Hepatocyte (in vitro differentiated cells): ENCODE measurements around the gene AMIGO1. TPM values are rescaled to one million over a fixed set of nuclear protein-coding genes. Genes with fewer than 3 reads are reported as not detected.

Experiments used
- DNase-seq: peaks from one replicate; pipeline ENCODE4 v3.0.0-alpha.2; 2016; ENCODE audit warnings: low spot score
- H2AFZ ChIP-seq: fragments of 200-600 bp; sonication (generic); 2 replicates; pipeline ENCODE4 v1.6.0; 2016; ENCODE audit warnings: antibody characterized with exemption, mild to moderate bottlenecking
- H3K27ac ChIP-seq: fragments of 200-600 bp; sonication (generic); 2 replicates; pipeline ENCODE4 v1.5.1; 2016; ENCODE audit warnings: mild to moderate bottlenecking
- H3K27me3 ChIP-seq: fragments of 200-600 bp; sonication (generic); 2 replicates; pipeline ENCODE4 v1.6.1; 2016
- H3K36me3 ChIP-seq: fragments of 200-600 bp; sonication (generic); replicated peaks from 2 replicates; pipeline ENCODE4 v1.5.1; 2016; ENCODE audit warnings: low read depth; ENCODE audit not compliant: insufficient read depth
- H3K4me1 ChIP-seq: fragments of 200-600 bp; sonication (generic); 2 replicates; pipeline ENCODE4 v1.5.1; 2016; ENCODE audit warnings: mild to moderate bottlenecking, moderate library complexity; ENCODE audit not compliant: insufficient read depth
- H3K4me2 ChIP-seq: fragments of 200-600 bp; sonication (generic); 2 replicates; pipeline ENCODE4 v1.6.0; 2016
- H3K4me3 ChIP-seq: fragments of 200-600 bp; sonication (generic); 2 replicates; pipeline ENCODE4 v1.5.1; 2016; ENCODE audit warnings: mild to moderate bottlenecking
- H3K79me2 ChIP-seq: fragments of 200-600 bp; sonication (generic); 2 replicates; pipeline ENCODE4 v1.6.0; 2017; ENCODE audit warnings: mild to moderate bottlenecking
- H3K9me2 ChIP-seq: fragments of 200-600 bp; sonication (generic); replicated peaks from 2 replicates; pipeline ENCODE4 v1.6.0; 2017; ENCODE audit warnings: mild to moderate bottlenecking; ENCODE audit not compliant: insufficient read depth
- H3K9me3 ChIP-seq: fragments of 200-600 bp; sonication (generic); 2 replicates; pipeline ENCODE4 v1.5.1; 2016; ENCODE audit warnings: low read depth, mild to moderate bottlenecking
- H4K20me1 ChIP-seq: fragments of 200-600 bp; sonication (generic); 2 replicates; pipeline ENCODE4 v1.6.0; 2016; ENCODE audit warnings: mild to moderate bottlenecking; ENCODE audit not compliant: insufficient read depth, poor library complexity, severe bottlenecking
- EZH2 ChIP-seq: fragments of 200-600 bp; sonication (generic); IDR thresholded peaks from 2 replicates; pipeline ENCODE4 v1.6.1; 2016; ENCODE audit warnings: antibody characterized with exemption, mild to moderate bottlenecking, borderline replicate concordance
- EZH2phosphoT487 ChIP-seq: fragments of 200-600 bp; sonication (generic); IDR thresholded peaks from one replicate; pipeline ENCODE4 v1.6.1; 2018; ENCODE audit warnings: antibody characterized with exemption, mild to moderate bottlenecking, low read depth, moderate library complexity; ENCODE audit not compliant: unreplicated experiment, severe bottlenecking
- WGBS: methylation state at CpG from one replicate; pipeline ENCODE4 v1.1.6; 2016; ENCODE audit warnings: low lambda C conversion rate; ENCODE audit errors: missing lambda C conversion rate; 5-methylcytosine and 5-hydroxymethylcytosine counted together
- polyA plus RNA-seq: library from polyadenylated mRNA; unstranded; fragments of >200 nt; fragmentation: Nextera tagmentation; extraction: Ambion mirVana; gene quantifications from 2 replicates; pipeline ENCODE4 v1.2.1, GENCODE V29; 2016
- total RNA-seq: library from RNA; depleted of rRNA; stranded (reverse); fragments of >200 nt; gene quantifications from 2 replicates; pipeline ENCODE4 v1.2.3, GENCODE V29; 2014
- TF ChIP-seq, protein P1 (sequence below): fragments of 200-600 bp; sonication (generic); IDR thresholded peaks from 2 replicates; pipeline ENCODE4 v1.5.1; 2016; ENCODE audit warnings: antibody characterized with exemption, mild to moderate bottlenecking; ENCODE audit not compliant: poor library complexity

AMIGO1 gene
- total and polyA plus RNA-seq, 2 experiments from 2014 or later: 2.0 to 4.1 TPM

DNA sequence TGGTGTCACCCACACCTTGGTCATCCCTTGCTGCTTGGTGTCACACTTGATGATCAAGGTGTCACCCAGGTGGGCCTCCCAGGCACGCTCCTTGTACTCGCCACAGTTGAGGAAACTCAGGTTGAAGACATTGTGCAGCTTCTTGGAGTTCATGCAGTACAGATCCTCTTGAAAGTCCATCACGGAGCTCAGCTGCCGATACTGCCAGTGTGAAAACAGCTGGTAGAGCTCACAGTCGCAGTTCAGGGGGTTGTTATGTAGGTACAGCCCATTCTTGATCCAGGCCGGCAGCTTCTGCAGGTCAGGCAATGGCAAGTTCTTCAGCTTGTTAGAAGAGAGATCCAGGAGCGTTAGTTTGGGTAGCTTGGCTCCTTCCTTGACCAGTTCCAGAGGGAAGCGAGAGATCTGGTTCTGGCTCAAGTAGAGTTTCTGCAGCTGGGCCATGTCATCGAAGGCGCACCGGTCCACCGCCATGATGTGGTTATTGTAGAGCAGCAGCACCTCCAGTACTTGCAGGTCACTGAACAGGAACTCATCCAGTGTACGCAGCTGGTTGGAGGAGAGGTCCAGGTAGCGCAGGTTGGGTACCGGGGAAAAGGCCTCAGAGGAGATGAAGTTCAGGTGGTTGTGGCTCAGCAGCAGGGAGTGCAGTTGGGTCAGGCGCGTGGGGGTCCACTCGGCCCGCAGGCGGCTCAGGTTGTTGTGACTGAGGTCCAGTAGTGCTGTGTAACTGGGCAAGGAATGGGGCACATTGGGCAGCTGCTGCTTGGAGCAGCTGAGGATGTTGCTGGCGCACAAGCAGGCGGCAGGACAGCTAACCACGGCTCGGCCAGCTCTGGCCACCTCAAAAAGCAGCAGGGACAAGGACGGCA lies 1.3 kb downstream of the AMIGO1 start:
- no peaks in the 10 kb centered on the region for H3K9me3 ChIP-seq
- H3K79me2 ChIP-seq: no peaks in the 10 kb centered on the region
- peak overlapping the region; percentile 97 for H3K4me2 ChIP-seq
- no peaks in the 10 kb centered on the region for H3K36me3 ChIP-seq
- TF ChIP-seq, protein P1, sequence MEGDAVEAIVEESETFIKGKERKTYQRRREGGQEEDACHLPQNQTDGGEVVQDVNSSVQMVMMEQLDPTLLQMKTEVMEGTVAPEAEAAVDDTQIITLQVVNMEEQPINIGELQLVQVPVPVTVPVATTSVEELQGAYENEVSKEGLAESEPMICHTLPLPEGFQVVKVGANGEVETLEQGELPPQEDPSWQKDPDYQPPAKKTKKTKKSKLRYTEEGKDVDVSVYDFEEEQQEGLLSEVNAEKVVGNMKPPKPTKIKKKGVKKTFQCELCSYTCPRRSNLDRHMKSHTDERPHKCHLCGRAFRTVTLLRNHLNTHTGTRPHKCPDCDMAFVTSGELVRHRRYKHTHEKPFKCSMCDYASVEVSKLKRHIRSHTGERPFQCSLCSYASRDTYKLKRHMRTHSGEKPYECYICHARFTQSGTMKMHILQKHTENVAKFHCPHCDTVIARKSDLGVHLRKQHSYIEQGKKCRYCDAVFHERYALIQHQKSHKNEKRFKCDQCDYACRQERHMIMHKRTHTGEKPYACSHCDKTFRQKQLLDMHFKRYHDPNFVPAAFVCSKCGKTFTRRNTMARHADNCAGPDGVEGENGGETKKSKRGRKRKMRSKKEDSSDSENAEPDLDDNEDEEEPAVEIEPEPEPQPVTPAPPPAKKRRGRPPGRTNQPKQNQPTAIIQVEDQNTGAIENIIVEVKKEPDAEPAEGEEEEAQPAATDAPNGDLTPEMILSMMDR: no peak
- TF ChIP-seq EZH2: no peak
- no peak for TF ChIP-seq EZH2phosphoT487
- no peak overlapping the region for H3K4me3 ChIP-seq
- DNase-seq: no peak
- H4K20me1 ChIP-seq: no peaks in the 10 kb centered on the region
- no peaks in the 10 kb centered on the region for H3K9me2 ChIP-seq
- peaks cover 6% of the 10 kb centered on the region for H3K27me3 ChIP-seq
- no peak overlapping the region for H3K27ac ChIP-seq
- peaks cover 4% of the 10 kb centered on the region for H3K4me1 ChIP-seq
- H2AFZ ChIP-seq: no peak overlapping the region
- WGBS: 94% methylated on average over 25 of the region's 25 CpGs

DNA sequence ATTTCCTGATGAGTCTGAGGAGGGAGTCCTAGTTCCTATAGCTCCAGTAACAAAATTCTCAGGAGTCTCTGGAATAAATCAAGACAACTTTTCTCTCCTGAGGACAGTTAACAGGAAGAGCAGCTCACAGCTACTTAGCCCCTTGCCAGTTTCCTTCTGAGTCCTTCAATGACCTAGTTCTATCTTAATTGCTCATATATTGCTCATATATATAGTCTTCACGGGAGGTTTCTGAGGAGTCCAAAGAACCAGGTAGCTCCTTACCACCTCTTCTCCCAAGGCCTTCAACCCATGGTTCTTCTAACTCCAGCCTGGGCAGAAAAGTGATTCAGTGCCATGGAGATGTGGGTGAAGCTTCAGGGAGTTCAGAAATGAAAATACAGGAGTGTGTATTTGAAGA lies 4.6 kb downstream of the AMIGO1 start:
- WGBS: 95% methylated on average over 1 of the region's 1 CpG
- H3K4me2 ChIP-seq: no peak overlapping the region
- no peak overlapping the region for H3K27ac ChIP-seq
- no peaks in the 10 kb centered on the region for H3K79me2 ChIP-seq
- TF ChIP-seq EZH2 (no peak), EZH2phosphoT487 (no peak)
- TF ChIP-seq, protein P1: no peak
- no peaks in the 10 kb centered on the region for H3K27me3 ChIP-seq
- no peaks in the 10 kb centered on the region for H4K20me1 ChIP-seq
- no peaks in the 10 kb centered on the region for H3K36me3 ChIP-seq
- H3K4me3 ChIP-seq: no peak overlapping the region
- H3K9me3 ChIP-seq: no peaks in the 10 kb centered on the region
- no peaks in the 10 kb centered on the region for H3K9me2 ChIP-seq
- H2AFZ ChIP-seq: no peak overlapping the region
- H3K4me1 ChIP-seq: peaks cover 1% of the 10 kb centered on the region
- DNase-seq: no peak

DNA sequence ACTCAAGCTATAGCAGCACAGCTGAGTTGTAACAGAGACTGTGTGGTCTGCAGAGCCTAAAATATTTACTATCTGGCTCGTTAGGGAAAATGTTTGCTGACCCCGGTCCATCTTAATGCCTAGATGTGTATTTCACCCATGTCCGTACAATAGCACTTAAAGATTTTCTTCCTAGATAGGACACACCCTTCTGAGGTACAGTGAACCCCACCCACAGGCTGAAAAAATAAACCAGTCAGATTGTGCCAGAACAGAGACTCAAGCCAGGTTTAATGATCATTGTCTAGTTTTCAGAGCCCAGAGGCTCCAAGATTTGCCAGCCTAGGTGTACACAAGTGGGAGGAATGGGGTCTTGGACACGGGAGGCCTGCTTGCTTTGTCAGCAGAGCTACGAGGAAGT lies 5.6 kb downstream of the AMIGO1 start:
- Histone ChIP-seq H2AFZ (no peak overlapping the region), H3K4me1 (no peaks in the 10 kb centered on the region), H3K27me3 (no peaks in the 10 kb centered on the region), H3K27ac (no peak overlapping the region), H3K36me3 (no peaks in the 10 kb centered on the region), H3K4me2 (no peak overlapping the region), H3K9me2 (no peaks in the 10 kb centered on the region), H3K4me3 (no peak overlapping the region), H3K9me3 (no peaks in the 10 kb centered on the region), H3K79me2 (no peaks in the 10 kb centered on the region), H4K20me1 (no peaks in the 10 kb centered on the region)
- no peak for DNase-seq
- WGBS: 65% methylated on average over 5 of the region's 5 CpGs
- TF ChIP-seq EZH2phosphoT487 (no peak), EZH2 (no peak)
- TF ChIP-seq, protein P1: no peak
